Retina (tissue), 1 donor: ENCODE measurements around the gene CYP26B1.

Experiments used
- DNase-seq: peaks from one replicate; pipeline ENCODE4 v3.0.0-alpha.2; 2016

The CYP26B1 gene

DNA sequence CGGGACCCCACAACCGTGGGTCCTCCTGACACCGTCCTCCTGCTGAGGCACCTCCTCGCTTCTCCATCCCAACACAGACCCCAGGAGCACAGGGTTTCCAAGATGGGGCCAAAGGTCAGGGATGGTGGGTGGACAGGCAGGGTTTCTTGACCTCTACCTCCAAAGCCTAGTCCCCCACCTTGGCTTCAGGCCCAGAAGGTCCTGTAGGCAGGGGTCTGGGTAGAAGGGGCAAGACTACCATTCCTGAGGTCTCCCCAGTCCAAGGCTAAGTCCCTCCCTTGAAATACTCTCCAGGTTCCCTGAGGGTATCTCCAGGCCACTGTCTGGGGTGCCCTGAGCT, 7.1 kb downstream of the CYP26B1 start:
- DNase-seq, result no peak

- no peak for DNase-seq
Observed at GRCh38 chr2:72139874-72140620, 7.6 kb downstream of the CYP26B1 start.

- no peak for DNase-seq
Observed at GRCh38 chr2:72139471-72139873, 8.2 kb downstream of the CYP26B1 start.

DNA sequence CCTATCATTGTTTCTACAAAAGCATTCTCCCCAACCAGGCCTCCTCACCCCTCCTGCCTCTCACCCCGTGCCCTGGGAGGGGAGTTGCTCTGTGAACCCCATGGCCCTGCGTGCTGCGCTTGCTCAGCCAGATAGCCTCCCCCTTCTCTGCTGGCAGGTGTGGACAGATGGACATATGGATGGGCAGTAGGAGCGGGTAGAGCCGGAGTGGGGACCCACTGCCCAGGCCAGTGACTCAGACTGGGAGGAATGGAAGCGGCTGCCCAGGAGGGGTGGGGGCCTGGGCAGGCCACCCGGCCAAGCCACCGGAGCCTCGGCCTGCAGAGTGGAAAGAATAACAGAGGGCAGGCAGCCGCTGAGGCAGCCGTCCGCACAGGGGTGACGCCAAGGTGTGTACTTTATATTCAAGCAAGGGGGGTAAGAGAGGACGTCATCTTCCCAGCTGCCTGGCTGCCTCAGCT, 8.7 kb downstream of the CYP26B1 start:
- DNase-seq, result no peak

DNA sequence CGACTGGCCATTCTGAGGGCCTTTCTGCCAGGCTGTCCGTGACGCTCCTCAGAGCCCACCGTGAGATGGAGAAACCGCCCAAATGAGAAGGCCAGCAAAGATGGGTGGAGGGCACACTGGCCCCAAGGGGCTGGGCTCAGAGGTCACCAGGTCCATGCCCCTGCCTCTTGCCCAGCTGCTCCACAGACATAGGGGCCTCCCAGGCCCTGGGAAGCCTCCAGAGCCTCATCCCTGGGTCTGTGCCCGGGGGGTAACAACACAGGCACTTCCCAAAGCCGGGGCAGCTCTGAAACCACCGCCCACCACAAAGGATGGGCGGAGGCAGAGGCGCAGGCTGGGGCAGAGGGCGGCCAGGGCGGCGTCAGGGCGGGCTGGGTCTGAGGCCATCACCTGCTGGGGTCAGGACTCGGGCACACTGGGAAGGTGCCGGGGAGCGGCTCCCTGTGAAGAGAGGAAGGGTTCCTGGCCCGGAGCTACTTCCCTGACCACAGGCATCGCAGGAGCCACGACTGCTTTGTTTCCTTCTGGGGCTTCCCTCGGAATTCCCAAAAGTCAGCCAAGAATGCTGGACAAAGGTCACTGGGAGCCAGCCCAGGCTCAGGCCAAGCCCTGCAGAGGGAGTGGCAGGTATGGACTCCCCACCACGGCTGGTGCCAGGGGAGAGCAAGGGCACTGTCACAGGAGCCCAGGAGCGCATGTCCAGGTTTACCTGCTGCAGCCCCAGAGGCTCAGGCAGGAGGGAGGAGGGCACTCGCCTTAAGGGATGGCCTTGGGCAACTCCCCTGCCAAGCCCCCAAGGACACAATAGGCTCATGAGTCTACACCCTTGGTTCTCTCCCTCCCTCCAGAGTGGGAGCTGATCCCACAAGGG, 9.4 kb downstream of the CYP26B1 start:
- DNase-seq, result no peak

GRCh38 chr2:72137498-72138010, 10.1 kb downstream of the CYP26B1 start:
- DNase-seq, result peak; percentile 76

GRCh38 chr2:72136933-72137497, 10.6 kb downstream of the CYP26B1 start:
- no peak for DNase-seq

- no peak for DNase-seq
Observed at GRCh38 chr2:72136331-72136730, 11.3 kb downstream of the CYP26B1 start.

- no peak for DNase-seq
Observed at GRCh38 chr2:72135921-72136320, 11.7 kb downstream of the CYP26B1 start.

- DNase-seq, result no peak
Observed at GRCh38 chr2:72134997-72135800, 12.5 kb downstream of the CYP26B1 start.

- DNase-seq, result no peak
Observed at GRCh38 chr2:72134408-72134996, 13.2 kb downstream of the CYP26B1 start.

DNA sequence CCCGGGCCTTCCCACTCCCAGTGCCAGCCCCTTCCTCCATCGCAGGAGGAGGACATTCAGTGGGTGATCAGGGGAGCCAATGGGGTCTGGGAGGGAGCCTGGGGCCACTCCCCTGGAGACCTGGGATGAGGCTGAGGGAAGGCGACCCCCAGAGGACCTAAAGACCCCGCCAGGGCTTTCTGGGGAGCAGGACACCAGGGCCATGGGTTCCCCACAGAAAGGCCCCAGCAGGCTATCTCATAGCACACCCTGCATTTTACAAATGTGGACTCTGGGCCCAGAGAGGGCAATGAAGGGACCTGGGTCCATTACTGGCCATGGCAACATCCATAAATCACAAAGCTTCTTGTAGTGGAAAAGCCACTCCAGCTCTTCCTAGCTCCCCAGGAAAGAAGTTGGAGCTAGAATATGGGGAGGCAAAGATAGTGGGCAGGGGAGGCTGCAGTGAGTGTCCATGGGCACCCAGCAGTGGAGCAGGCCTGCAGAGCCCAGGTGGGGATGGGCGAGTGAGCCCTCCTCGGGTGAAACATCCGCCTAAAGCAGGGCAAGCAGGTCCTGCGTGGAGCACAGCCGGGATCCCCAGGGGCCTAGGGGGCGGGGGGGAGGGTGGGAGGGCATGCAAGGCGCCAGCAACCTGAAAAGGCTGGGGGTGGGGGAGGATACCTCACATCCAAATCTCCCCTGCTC, 13.8 kb downstream of the CYP26B1 start:
- no peak for DNase-seq

GRCh38 chr2:72132981-72133720, 14.5 kb downstream of the CYP26B1 start:
- DNase-seq, result no peak

- DNase-seq, result no peak
Observed at GRCh38 chr2:72131916-72132841, 15.5 kb downstream of the CYP26B1 start.

DNA sequence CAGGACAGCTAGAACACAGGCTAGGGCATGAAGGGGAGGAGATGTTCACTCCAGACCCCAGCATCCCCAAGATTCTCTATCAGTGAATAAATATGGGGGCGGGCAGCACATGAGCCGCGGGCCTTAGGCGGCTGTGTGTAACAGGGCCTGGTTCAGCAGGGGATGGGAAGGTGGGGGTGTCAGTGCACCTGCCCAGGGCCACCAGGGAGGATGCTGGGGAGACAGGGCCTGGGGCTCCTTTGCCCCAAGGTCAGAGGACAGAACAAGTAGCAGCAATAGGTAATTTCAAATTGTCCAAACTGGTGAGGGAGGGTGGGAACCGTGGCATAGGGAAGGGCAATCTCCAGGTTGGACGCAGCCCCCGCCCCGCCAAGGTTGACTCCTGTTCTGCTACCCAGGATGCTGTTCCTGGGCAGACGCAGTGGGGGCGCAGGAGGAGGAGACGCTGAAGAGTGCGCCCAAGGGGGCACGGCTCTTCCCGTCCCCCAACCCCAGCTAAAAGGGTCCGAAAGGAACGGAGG, 16.2 kb downstream of the CYP26B1 start:
- no peak for DNase-seq

DNA sequence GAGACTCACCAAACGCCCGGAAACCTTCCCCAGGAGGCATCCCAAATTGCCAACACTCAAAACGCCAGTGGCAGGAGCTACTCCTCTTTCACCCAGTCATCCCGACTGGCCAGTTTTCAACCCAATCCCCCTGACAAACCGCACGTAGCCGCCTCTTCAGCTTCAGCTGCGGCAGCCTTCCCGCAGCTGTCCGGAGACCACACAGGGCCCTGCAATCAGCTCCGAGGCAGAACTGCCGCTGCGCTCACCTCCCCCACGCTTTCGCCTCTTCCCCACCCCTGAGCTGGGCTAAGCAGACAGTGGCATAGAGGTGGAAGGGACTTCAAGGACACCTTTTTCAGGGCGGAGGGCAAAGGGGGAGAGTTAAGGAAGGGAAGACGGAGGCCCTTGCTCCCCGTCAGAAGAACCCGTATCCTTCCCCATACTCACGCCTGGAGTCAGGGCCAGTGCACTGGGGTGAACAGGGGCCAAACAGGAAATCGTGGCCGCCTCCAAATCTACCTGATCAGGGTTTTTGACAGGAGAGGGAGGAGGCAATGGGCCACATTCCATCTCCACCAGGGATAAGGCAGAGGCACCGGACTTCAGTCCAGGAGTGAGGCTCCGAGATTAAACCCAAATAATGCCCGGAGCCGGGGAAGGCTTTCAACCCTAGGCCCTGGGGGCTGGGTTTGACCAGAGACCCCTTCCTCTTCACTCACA, 16.9 kb downstream of the CYP26B1 start:
- DNase-seq, result no peak

DNA sequence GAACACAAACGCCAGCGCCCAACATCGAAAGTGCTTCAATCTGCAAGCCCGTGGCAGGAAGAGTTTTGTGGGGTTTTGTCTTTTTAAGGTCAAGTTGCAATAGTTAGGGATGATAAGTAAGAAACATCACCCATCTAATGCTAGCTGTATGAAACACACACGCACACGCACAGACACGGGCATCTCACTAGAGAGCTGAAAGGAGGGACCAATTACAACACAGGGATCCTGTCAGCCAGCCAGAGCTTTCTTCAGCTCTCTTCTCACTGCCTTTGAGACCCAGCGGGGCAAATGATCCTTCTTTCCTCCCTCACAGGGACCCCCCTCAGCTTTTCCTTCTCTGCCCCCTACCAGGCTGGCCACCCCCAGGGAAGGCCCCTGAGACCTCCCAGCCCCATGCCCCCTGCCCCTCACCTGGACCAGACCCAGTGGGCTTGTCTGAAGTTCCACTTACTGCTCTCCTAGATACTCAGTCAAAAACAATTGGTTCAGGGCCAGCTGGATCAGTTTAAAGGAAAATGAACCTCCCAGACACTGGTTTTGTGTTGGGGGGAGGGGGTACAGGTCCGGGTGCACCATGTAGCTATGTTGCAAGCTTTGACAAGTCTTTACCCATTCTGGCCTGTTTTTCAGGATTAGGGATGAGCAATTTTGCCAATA, 17.9 kb downstream of the CYP26B1 start:
- DNase-seq, result no peak

DNA sequence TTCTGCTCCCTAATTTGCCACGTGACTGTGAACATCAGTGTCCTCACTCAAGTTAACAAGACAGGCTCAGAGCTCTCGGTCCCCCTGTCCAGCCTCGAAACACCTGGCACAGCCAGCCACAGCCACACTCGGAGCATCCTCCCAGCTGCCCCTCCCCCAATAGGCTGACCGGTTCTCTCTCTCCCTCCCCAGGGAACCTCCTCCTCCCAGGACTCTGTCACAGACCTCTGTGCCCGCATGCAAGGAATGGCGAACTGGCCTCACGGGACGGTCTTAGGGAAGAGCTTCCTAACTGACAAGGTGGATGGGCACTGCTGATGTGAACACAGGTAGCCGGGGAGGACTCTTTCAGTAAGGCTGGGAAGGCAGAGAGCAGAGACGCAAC, 18.8 kb downstream of the CYP26B1 start:
- DNase-seq, result no peak
